HG02642 (cell line): ENCODE results near the gene NPTX1.

Experiments
- ATAC-seq: cut with Tn5 transposase; IDR thresholded peaks from one replicate; pipeline ENCODE4 v1.9.1; 2021; ENCODE audit warnings: mild to moderate bottlenecking; ENCODE audit not compliant: unreplicated experiment, poor library complexity

The NPTX1 gene

DNA sequence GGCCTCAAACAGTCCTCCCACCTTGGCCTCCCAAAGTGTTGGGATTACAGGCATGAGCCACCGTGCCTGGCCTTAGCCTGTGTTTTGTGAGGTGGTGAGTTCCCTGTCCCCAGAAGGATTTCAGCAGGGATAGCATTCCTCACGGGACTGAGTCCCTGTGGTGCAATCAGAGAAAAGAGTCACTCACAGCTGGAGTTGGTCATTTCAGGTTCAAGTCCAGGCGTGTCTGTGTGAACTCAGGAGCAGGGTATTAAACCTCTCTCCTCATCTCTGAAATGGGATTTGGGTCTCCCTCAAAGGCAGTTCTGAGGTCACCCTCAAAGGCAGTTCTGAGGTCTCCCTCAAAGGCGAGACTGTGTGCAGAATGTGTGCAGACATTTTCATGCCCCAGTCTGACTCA is 28.6 kb downstream of the NPTX1 start:
- ATAC-seq: no peak

DNA sequence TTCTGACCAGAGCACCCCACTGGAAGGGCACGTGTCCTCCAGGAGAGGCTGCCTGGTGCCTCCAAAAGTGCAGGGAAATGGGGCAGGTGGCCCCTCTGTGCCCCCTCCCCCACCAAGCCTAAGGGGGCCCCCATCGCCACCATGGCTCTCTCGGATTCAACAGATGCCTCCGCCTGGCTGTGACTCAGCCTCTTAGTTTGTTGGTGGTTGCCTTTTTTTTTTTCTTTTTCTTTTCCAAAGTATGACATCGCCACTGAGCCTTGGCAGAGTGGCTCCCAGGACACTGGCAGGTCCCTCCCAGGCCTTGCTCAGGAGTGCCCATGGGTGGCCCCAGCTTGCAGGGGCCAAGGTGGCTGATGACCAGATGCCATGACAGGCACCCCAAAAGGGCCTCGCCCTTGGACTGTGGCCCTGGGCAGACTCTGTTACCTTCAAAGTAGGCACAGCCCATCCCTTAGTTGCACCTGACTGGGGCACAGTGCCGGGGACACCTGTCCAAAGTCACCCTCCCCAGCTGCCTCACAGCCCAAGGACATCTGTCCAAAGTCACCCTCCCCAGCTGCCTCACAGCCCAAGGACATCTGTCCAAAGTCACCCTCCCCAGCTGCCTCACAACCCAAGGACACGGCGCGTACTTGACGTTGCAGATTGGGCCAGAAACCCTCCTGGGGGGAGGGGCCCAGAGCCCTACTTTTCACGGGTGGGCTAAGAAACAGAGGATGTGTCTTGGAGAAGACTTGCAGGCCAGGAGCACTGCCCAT is 29.6 kb downstream of the NPTX1 start:
- ATAC-seq: no peak

DNA sequence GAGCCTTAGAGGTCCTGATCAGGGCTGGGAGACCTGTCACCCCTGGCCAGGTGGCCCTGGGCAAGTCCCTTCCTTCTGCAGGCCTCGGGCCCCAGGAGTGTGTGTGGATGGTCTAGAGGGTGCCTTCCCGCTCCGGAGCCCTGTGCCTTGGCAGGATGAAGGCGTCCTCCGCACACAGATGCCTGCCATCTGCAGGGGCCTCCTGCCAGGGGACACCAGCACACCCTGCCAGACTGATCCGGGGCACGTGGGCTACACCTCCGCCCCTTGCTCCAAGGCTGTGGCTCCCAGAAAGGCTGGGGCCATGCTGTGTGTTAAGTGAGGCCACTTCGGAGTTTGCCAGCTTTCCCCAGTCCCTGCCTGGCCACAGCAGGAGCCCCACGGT is 30.7 kb downstream of the NPTX1 start:
- no peak for ATAC-seq

DNA sequence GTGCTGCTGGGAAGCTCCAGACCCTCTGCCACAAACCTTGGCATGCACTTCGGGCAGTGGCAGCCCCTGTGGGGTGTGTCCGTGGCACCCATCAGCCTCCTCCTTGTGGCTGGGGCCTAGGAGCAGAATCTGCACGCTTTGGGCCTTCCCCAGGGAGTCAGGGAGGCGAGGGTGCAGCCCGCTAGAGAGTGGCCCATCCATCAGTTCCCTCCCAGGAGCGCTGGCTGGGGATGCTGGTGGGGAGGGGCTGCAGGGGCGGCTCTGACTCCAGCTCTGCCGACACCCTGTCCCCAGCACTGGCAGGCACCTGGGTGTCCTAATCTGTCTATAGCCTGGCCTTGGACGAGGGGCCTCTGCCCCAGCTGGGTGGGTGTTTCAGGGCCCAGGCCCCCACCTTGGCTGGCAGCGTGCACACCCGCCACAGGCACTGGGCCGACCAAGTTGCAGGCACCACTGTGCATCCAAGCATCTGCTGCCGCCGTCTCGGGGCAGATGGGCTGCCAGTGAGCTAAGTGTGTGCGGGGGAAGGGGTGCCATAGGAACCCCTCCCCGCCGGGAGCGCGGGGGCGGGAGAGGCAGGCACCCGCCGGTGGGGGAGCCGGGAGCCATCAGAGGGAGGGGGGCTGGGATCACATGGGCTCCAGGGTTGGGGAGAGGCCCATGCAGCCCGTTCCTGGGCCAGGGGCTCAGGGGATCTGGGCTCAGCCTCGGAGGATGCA is 31.2 kb downstream of the NPTX1 start:
- no peak for ATAC-seq

DNA sequence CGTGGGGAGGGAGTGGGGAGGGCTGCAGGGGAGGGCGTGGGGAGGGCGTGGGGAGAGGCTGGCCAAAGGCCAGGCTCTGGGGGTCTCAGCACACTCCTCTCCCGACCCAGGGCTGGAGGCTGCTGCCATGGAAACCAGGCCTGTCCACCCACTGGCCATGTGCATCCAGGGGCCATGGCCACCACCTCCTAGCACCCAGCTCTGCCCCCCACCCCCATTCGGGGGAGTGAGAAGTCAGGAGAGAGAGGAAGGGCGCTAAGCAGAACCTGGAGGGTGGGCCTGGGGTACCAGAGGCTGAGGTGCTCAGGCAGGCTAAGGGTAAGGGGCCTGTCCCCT is 31.8 kb downstream of the NPTX1 start:
- ATAC-seq: no peak

DNA sequence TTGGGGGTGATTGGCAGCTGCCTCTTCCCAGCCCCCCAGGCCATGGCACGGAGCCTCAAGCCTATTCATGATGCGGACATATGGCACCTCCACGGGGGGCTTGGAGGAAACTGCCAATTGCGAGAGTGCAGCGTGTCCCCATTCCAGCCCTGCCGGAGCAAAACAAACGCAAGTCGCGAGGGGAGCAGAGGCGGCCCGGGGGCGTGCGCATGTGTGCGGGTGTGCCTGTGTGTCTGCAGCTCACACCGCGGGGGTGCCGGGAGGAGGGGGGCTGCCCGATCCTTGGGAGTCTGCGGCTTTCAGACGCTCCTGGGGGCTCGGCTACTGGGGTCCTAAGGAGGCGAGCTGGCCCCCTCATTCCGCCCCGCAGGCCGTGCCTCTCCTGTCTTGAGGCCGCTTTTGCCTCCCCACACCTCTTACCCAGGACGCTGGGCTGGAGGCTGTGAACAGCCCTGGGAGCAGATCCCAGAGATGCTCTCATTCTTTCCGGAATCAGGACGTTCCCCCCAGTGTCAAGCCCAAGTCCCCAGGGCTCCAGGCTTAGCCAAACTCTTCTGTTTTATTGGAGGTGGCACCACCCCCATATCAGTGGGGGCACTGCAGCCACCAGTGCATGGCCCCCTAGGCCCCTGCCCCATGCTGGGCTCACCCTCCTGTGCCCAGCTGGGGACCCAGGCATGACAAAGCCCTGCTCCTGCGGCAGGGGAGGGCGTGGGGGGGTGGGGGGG is 32.3 kb downstream of the NPTX1 start:
- ATAC-seq: no peak

DNA sequence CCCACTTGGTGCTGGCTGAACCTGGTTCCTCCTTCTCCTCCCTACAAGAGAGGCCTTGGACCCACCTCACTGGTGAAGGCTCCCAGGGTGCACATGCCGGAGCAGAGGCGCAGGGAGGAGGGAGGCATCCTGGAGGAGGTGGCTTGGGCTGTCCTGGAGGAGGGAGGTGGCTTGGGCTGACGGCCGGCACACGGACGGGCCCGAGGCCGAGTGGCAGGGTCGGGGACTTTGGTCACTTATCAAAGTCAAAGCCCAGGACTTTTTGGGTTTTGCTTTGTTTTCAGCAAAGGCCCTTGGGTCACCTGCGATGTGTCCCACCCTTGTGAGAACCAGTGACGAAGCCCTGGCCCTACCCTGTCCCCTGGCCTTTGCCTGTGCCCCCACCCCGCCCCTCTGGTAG is 32.9 kb downstream of the NPTX1 start:
- no peak for ATAC-seq

DNA sequence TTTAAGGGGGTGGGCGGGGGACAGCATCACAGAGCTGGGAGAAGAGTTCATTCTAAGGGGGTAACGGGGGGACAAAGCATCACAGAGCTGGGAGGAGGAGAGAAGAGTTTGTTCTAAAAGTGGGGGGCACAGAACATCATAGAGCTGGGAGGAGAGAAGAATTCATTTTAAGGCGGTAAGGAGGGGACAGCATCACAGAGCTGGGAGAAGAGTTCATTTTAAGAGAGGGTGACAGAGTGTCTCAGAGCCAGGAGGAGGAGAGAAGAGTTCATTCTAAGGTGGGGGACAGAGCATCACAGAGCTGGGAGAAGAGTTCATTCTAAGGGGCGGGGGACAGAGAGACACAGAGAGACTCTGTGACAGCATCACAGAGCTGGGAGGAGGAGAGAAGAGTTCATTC is 33.6 kb downstream of the NPTX1 start:
- no peak for ATAC-seq

DNA sequence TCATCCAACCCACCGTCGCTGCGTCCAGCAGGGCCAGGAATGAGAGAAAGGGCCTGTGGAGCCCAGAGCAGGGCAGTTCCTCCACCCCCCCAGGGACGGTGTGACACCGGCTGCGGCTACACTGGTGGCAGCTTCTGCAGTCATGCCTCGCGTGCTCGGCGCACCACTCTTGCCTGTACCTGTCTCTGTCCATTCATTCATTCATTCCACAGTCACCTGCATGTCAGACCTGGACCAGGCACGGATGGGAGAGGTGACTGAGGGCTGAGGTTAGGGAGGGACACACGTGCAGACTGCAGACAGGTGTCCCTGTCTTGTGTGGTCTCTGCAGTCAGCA is 34.1 kb downstream of the NPTX1 start:
- no peak for ATAC-seq

DNA sequence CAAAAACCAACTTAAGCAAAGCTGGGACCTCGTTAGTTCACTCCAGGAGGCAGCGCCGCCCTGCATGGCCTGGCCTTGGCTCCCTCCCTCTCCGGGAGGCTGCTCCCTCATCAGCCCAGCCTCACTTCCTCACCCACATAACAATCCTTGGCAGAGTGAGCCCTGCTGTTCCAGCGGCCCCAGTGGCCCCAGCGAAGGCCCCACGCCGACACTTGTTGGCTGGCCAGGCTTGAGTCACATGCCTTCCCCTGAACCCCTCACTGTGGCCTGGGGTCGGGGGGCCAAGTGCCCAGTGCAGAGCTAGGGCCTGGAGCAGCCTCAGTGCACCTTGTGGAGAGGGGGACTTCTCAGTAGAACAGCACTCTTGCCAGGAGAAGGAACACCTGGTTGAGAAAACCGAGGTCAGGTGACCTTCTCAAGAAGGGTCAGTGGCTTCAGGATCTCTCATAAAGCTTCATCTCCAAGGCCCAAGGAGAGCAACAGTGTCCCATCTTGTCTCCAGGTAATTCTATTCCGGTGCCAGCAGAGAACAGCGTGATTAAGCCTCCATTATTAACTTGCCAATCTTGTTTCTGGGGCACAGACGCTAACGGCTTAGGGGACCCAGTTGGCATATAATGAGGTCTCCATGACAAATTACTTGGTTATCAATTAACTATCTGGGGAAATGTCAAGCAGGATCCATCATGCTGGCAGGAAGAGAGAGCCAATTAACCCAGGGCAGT is 34.6 kb downstream of the NPTX1 start:
- no peak for ATAC-seq

DNA sequence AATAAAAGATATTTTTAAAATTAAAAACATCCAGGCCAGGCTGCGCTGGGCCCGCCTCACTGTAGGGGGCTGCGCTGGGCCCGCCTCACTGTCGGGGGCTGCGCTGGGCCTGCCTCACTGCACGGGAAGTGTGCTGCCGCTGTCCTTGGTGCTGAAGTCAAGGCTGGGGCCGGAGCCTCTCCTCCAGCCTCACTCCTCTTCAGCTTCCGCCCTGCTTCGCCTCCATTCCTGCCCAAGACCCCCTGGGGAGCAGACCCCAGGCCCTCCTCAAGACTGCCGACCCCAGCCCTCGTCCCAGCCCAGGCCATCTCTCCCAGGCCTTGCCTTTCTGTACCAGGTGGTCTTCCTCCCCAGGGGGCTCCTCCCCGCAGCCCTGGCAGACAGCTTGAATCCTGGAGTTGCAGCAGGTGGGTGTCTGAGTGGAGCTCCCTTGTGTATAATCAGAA is 35.3 kb downstream of the NPTX1 start:
- ATAC-seq: no peak

DNA sequence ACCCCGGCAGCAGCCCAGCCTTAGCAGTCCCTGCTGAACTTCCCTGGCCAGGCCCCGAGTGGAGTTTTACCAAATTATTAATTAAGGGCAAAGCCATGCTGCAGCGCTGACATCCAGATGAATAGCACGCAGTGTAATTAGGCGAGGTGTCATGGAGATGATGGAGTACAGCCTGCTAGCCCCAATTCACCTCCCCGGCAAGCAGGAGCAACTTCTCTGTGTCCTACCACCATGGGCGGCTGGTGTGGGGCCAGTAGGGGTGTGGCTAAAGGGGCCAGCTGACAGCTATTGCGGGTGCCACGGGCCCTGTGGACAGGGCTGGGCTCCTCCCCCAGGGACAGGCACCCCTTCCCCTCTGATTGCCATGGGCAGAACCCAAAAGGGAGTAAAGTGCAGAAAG is 36.9 kb downstream of the NPTX1 start:
- no peak for ATAC-seq

DNA sequence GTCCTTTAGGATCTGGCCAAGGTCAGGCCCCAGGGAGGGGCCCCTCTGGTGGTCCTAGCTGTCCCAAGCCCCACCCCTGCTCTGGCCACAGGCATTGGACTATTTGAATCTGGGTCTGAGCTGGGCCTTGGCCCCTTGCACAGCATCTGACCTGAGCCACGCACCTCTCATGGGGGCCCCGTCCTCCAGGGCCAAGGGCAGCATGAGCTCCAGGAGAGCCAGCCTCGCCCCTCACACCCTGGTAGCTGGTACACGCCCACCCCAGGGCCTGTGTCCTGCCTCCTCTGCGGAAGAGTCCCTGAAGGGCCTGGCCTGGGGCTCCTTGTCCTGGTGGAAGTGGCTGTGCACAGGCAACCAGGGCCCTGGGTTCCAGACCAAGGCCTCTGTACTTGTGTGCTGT is 37.6 kb downstream of the NPTX1 start:
- ATAC-seq: no peak

DNA sequence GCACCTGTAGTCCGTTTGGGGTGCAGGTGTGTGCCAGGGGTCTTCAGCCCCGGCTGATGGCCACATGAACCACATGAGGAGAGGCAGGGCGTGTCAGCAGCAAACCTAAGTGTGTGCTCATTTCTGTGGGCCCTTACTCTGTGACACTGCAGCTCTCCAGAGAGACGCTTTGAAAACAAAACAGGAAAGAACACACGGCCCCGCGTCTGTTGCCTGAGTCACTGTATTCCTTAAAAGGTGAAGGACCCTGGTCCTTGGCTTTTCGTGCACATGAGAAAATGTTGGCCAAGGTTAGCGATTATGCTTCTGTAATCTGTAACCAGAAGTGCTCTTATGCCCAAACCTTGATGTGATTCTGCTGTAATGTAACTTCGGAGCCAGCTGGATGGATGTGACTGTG is 38.9 kb downstream of the NPTX1 start:
- no peak for ATAC-seq

DNA sequence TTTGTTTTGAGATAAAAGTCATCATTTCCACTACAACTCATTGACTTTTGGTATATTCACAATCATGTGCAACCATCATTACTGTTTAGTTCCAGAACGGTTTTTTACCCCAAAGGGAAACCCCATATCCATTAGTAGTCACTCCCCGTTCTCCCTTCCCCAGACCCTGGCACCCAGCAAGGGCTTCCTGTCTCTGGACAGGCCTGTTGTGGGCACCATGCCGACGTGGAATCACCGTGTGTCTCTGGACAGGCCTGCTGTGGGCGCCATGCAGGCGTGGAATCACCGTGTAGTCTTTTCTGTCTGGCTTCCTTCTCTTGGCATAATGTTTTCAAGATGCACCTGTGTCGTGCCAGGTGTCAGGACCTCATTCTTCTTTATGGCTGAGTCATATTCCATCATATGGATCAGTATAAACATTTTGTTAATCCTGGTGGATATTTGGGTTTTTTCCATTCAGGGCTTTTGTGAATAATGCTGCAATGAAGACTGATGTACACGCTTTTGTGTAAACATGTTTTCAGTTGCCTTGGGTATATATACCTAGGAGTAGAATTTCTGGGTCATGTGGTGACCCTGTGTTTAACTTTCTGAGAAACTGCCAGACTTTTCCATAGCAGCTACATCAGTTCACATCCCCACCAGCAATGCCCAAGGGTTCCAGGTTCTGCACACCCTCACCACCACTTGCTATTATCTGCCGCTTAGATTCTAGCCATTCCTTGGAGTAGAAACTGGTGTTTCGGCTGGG is 42.3 kb downstream of the NPTX1 start:
- no peak for ATAC-seq

DNA sequence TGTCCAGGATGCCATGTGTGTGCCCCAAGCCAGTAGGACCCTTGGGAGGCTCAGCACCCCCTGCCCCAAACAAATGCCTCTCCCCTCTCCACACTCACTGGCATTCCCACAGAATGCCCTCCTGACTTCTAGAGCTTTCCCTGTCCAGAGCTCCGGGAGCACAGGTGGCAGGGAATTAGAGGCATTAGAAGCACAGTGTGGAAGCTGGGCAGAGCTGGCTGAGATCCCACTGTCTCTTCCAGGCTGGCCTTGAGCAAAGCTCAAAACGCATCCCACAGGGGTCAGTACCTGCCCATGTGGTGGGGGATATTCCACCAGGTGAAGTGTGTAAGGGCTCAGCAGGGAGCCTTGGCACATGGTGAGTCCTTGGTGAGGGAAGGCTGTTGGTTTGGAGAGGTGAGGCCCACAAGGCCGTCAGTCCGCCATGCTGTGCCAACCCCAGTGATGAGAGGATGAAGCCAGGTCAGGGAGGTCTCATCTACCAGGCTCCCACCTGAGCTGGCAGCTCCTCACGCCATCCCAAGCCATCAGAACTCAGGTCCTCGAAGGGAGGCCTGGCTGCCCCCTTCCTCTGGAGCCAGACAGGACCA is 43.4 kb downstream of the NPTX1 start:
- ATAC-seq: no peak

DNA sequence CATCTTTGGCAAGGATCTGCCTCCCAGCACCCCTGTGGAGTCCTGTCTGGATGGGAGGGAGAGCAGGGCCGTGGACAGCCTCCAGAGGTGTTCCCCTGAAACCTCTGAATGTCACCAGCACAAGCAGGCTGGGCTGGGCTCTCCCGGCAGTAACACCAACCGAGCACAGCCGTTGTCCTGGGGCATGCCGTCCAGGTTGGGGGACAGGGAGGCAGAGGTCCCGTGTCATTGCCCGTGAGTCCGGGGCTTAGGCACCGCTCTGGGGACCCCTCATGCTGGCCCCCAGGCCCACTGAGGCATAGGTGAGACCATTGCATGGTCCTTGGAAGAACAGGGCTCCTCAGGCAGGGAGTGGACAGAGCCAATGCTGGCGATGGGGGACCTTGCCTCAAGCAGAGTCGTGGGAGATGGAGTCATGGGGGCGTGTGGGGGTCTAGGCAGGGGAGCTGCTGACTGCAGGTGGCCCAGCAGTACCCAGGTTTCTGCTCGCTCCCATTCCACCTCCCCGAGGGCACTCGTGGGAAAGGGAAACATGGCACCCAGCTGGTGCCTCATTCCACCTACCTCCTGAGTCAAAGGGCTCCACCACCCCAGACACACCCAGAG is 44.0 kb downstream of the NPTX1 start:
- no peak for ATAC-seq

DNA sequence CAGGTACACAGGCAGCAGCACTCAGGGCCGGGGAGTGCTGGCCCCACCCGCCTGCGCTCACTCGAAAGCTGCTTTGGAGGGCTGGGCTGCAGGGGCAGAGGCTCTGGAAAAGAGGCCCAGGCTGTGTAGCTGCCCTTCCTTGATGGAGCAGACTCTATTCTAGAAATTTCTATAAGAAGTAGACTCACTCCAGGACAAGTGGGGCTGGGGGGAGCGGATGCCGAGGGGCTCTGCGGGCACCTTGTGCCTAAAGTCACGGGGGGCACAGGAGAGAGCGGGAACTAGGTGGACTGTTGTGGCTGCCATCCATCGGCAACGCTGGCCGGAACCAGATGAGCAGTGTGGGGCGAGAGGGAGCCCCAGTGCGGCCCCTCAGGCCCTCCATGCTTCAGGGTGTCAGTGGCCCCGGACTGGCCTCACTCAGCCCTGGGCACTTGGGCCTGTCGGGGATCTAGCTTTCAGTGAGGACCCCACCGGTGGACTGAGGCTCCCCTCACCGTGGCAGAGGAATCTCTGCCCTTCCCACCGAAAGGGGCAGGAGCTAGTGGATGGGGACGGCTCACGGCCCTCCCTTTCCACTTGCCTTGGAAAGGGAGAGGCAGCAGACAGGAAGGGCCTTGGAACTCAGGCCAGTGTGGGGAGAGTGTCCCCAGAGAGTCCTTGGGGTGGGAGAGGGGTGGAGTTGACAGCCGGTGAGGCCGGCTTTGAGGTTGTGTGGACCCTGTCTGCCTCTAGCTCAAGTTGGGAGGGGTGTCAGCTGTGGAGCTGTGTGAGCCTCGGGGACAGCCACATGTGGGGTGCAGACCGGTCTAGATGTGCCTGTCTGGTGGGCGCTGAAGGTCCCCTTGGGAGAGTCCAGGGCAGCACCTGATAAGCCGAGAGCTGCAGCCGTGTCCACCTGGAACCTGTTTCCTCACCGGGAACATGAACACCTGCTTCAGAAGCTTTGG is 44.9 kb downstream of the NPTX1 start:
- ATAC-seq: no peak
